HCT116 (cell line): ENCODE results near the gene CDKN1C. TPM values are rescaled to one million over a fixed set of nuclear protein-coding genes. Genes with fewer than 3 reads are reported as not detected.

ENCODE experiments used
- ATAC-seq: fragments of 200-7000 bp; cut with Tn5 transposase; 2 replicates; pipeline ENCODE4 v1.9.1; 2020; ENCODE audit warnings: mild to moderate bottlenecking, moderate library complexity
- BruUV-seq: library from RNA; stranded (reverse); fragments of 400-500 nt; replicated peaks from 2 replicates; lab custom pipeline; 2021; lab: Mats Ljungman, UMichigan
- CTCF ChIA-PET: fragments of 300-600 bp; sonication (Branson Sonifier 250); formaldehyde crosslinking; loops from one replicate; lab custom pipeline; 2021; ENCODE audit warnings: antibody characterized with exemption; lab: Charles Lee
- POLR2A ChIA-PET: fragments of 300-600, 350-600 bp; sonication (Branson Sonifier 250); formaldehyde crosslinking; loops from one replicate; lab custom pipeline; 2021; ENCODE audit warnings: antibody characterized with exemption; lab: Charles Lee
- RAD21 ChIA-PET, 2 experiments: fragments of 300-600 bp; sonication (Branson Sonifier 250); formaldehyde crosslinking; loops; one replicate each; lab custom pipeline; 2023; ENCODE audit warnings: low total read pairs in 2 of 2; ENCODE audit not compliant: uncharacterized antibody in 2 of 2, unreplicated experiment in 2 of 2, low non-redundant PET in 1 of 2; lab: Charles Lee
- DNase-seq: peaks from one replicate; pipeline ENCODE4 v3.0.0-alpha.2; 2010; ENCODE audit warnings: low read depth, low spot score
- H2AFZ ChIP-seq: fragments of 200-600 bp; shearing (Covaris generic), sonication (generic); 2 replicates; pipeline ENCODE4 v1.6.1; 2017; ENCODE audit warnings: low read depth, mixed run types, mixed read lengths, antibody characterized with exemption, low read length; ENCODE audit not compliant: poor library complexity, severe bottlenecking
- H3K27ac ChIP-seq: 2 replicates; pipeline ENCODE4 v1.5.1; 2012; ENCODE audit warnings: low read depth, low read length
- H3K27me3 ChIP-seq: fragments of 200-600 bp; sonication (generic); 2 replicates; pipeline ENCODE4 v1.6.1; 2016; ENCODE audit warnings: mixed run types, low read length, mixed read lengths; ENCODE audit not compliant: insufficient read depth
- H3K36me3 ChIP-seq, 2 experiments: fragments of 200-500 bp in 1 of 2; fragments of 200-600 bp in 1 of 2; sonication (Bioruptor generic) in 1 of 2; sonication (generic) in 1 of 2; 2 replicates each; pipeline versions ENCODE4 v1.5.1 to v1.6.1; 2014 to 2016; ENCODE audit warnings: low read length in 2 of 2, inconsistent platforms in 1 of 2, mixed read lengths in 1 of 2, mixed run types in 1 of 2; ENCODE audit not compliant: insufficient read depth in 2 of 2, control insufficient read depth in 1 of 2
- H3K4me1 ChIP-seq, 2 experiments: fragments of 200-600 bp in 1 of 2; sonication (generic) in 1 of 2; 2 replicates each; pipeline versions ENCODE4 v1.5.1 to v1.6.1; 2012 to 2017; ENCODE audit warnings: low read length in 2 of 2, inconsistent platforms in 1 of 2, mild to moderate bottlenecking in 1 of 2, mixed read lengths in 1 of 2, mixed run types in 1 of 2, moderate library complexity in 1 of 2; ENCODE audit not compliant: insufficient read depth in 2 of 2, control insufficient read depth in 1 of 2
- H3K4me2 ChIP-seq: fragments of 200-600 bp; sonication (generic); 2 replicates; pipeline ENCODE4 v1.6.1; 2017; ENCODE audit warnings: mixed run types, low read length, mixed read lengths
- H3K4me3 ChIP-seq, 2 experiments: fragments of 200-600 bp in 1 of 2; sonication (generic) in 1 of 2; replicated peaks in 1 of 2; 2 replicates each; pipeline ENCODE4 v1.5.1; 2011 to 2016; ENCODE audit warnings: low read length in 2 of 2, control low read depth in 1 of 2, low read depth in 1 of 2, mild to moderate bottlenecking in 1 of 2, mixed read lengths in 1 of 2, mixed run types in 1 of 2
- H3K79me2 ChIP-seq: fragments of 200-600 bp; sonication (generic); 2 replicates; pipeline ENCODE4 v1.6.1; 2017; ENCODE audit warnings: mild to moderate bottlenecking, mixed run types, low read length, moderate library complexity, mixed read lengths; ENCODE audit not compliant: insufficient read depth
- H3K9ac ChIP-seq: fragments of 200-600 bp; sonication (generic); 2 replicates; pipeline ENCODE4 v1.6.1; 2016; ENCODE audit warnings: low read length, mixed read lengths
- H3K9me2 ChIP-seq: fragments of 200-600 bp; sonication (generic), shearing (Covaris generic); 2 replicates; pipeline ENCODE4 v1.6.1; 2017; ENCODE audit warnings: mixed run types, mild to moderate bottlenecking, moderate library complexity; ENCODE audit not compliant: insufficient read depth
- H3K9me3 ChIP-seq, 2 experiments: fragments of 200-500 bp in 1 of 2; fragments of 200-600 bp in 1 of 2; sonication (Bioruptor generic) in 1 of 2; sonication (generic) in 1 of 2; 2 replicates each; pipeline ENCODE4 v1.6.1; 2014 to 2017; ENCODE audit warnings: low read length in 2 of 2, mixed read lengths in 2 of 2, inconsistent platforms in 1 of 2, low read depth in 1 of 2, mild to moderate bottlenecking in 1 of 2, mixed run types in 1 of 2, moderate library complexity in 1 of 2; ENCODE audit not compliant: control insufficient read depth in 1 of 2, insufficient read depth in 1 of 2
- H4K20me1 ChIP-seq: fragments of 200-600 bp; sonication (generic), shearing (Covaris generic); 2 replicates; pipeline ENCODE4 v1.6.1; 2017; ENCODE audit warnings: mixed run types, mild to moderate bottlenecking, moderate library complexity; ENCODE audit not compliant: insufficient read depth
- CBX3 ChIP-seq: IDR thresholded peaks from 2 replicates; pipeline ENCODE4 v1.6.1; 2012; ENCODE audit warnings: low read depth
- CEBPB ChIP-seq: IDR thresholded peaks from 2 replicates; pipeline ENCODE4 v1.6.1; 2012; ENCODE audit warnings: low read depth
- CTCF ChIP-seq, 3 experiments: fragments of 200-600 bp in 1 of 3; sonication (generic) in 1 of 3; IDR thresholded peaks in 2 of 3; conservative IDR thresholded peaks in 1 of 3; 2 replicates each; pipeline ENCODE4 v1.5.1; 2012 to 2017; ENCODE audit warnings: low read depth in 2 of 3, low read length in 2 of 3, antibody characterized with exemption in 1 of 3, borderline replicate concordance in 1 of 3, control low read depth in 1 of 3, mild to moderate bottlenecking in 1 of 3, mixed read lengths in 1 of 3, mixed run types in 1 of 3, moderate library complexity in 1 of 3; ENCODE audit not compliant: insufficient read depth in 1 of 3
- ELF1 ChIP-seq: IDR thresholded peaks from 2 replicates; pipeline ENCODE4 v1.6.1; 2012; ENCODE audit warnings: low read depth, borderline replicate concordance
- EZH2 ChIP-seq: fragments of 200-600 bp; sonication (generic); IDR thresholded peaks from 2 replicates; pipeline ENCODE4 v1.6.1; 2017; ENCODE audit warnings: antibody characterized with exemption, mixed run types
- POLR2A ChIP-seq: IDR thresholded peaks from 2 replicates; pipeline ENCODE4 v1.7.0; 2011; ENCODE audit warnings: borderline replicate concordance; ENCODE audit not compliant: insufficient read depth, insufficient read length; ENCODE audit errors: extremely low read depth
- POLR2AphosphoS5 ChIP-seq: IDR thresholded peaks from 2 replicates; pipeline ENCODE4 v1.6.1; 2011; ENCODE audit warnings: mild to moderate bottlenecking, low read depth, low read length, moderate library complexity
- REST ChIP-seq: IDR thresholded peaks from 2 replicates; pipeline ENCODE4 v1.6.1; 2012; ENCODE audit warnings: low read depth
- SRF ChIP-seq: IDR thresholded peaks from 2 replicates; pipeline ENCODE4 v1.6.1; 2012; ENCODE audit warnings: low read depth
- YY1 ChIP-seq: IDR thresholded peaks from 2 replicates; pipeline ENCODE4 v1.6.1; 2011; ENCODE audit warnings: low read length, low read depth, moderate library complexity, mild to moderate bottlenecking; ENCODE audit not compliant: insufficient replicate concordance; ENCODE audit errors: extremely low read depth
- ZNF274 ChIP-seq: fragments of 200-500 bp; sonication (Bioruptor generic); IDR thresholded peaks from 2 replicates; pipeline ENCODE4 v1.6.1; 2014; ENCODE audit warnings: mild to moderate bottlenecking, low read depth, low read length, inconsistent platforms
- intact Hi-C: fragments of 100-400 bp; cut with micrococcal nuclease; formaldehyde crosslinking; loops from 2 replicates; pipeline ENCODE4 v1.10.0; 2022
- total RNA-seq: library from RNA; stranded (reverse); gene quantifications from one replicate; pipeline ENCODE4 v1.2.1, GENCODE V29; 2021; ENCODE audit not compliant: unreplicated experiment

The CDKN1C gene
- total RNA-seq, 1 experiment from 2014 or later, result 24.0 TPM

GRCh38 chr11:2903672-2904011 is 18.1 kb upstream of the CDKN1C start:
- POLR2A ChIA-PET, result interaction anchor here (0.8 to 3.6 kb wide), 4 partner anchors 9 to 26 kb away, joined by 3 to 21 read pairs (median 9); partner anchors contain the start of gene PHLDA2
- intact Hi-C loops, result no loop called here

More at GRCh38 chr11:2903672-2904011, 18.1 kb upstream of the CDKN1C start:
- CTCF ChIA-PET, result interaction anchor here (1.1 to 5.0 kb wide), 3 partner anchors 12 to 26 kb away, joined by 4 to 32 read pairs (median 13); partner anchors contain the start of gene PHLDA2
- H3K27me3 ChIP-seq, result no peaks in the 10 kb centered on the region
- peak overlapping the region; percentile 99 for H3K4me2 ChIP-seq
- RAD21 ChIA-PET, result interaction anchor here (0.8 to 1.9 kb wide), 3 partner anchors 26 to 370 kb away, joined by 3 to 5 read pairs (median 3); no protein-coding TSS in a partner anchor
- DNase-seq (no peak), ATAC-seq (peak; percentile 6; the same call in 1 of the 2 replicates)
- peak overlapping the region; percentile 70 to 76 for H3K4me3 ChIP-seq
- H3K4me1 ChIP-seq, result peaks cover 45 to 58% of the 10 kb centered on the region in 2 experiments
- H3K9me2 ChIP-seq, result no peaks in the 10 kb centered on the region
- H3K79me2 ChIP-seq, result no peaks in the 10 kb centered on the region
- no peaks in the 10 kb centered on the region for H3K36me3 ChIP-seq
- H3K9ac ChIP-seq, result peak overlapping the region; percentile 72
- BruUV-seq, result no TSS peak
- H3K27ac ChIP-seq, result peak overlapping the region; percentile 86
- H4K20me1 ChIP-seq, result no peaks in the 10 kb centered on the region
- no peak for TF ChIP-seq SRF
- TF ChIP-seq REST, result no peak
- no peak for TF ChIP-seq CBX3
- no peak for TF ChIP-seq YY1
- 0 out of 6 replicates have a peak, but pooled peaks of 1 of the 3 experiments have one; percentile 6 for TF ChIP-seq CTCF (IDR thresholded peaks at IDR 0.05 in 2 of 3, conservative IDR thresholded peaks at IDR 0.05 in 1 of 3; ENCODE audit: borderline replicate concordance in 1 of 3, insufficient read depth in 1 of 3, low read depth in 2 of 3, low read length in 2 of 3)
- TF ChIP-seq POLR2AphosphoS5, result peak; percentile 3; the same call in 1 of the 2 replicates
- TF ChIP-seq ELF1, result no peak
- TF ChIP-seq POLR2A, result no peak
- TF ChIP-seq EZH2, result no peak
- no peak for TF ChIP-seq ZNF274
- no peak for TF ChIP-seq CEBPB
- H2AFZ ChIP-seq, result no peak overlapping the region
- H3K9me3 ChIP-seq, result no peaks in the 10 kb centered on the region
